HG03025 (cell line): ENCODE data around the gene YY1.
A peak's percentile ranks its signal among the peaks of the same experiment; 100 is the strongest.
"Not testable (repeated sequence)": the region's sequence is repeated elsewhere in the genome, so short reads cannot be mapped to it uniquely, and the experiment has no call there.

ENCODE experiments used
- ATAC-seq: cut with Tn5 transposase; IDR thresholded peaks from one replicate; pipeline ENCODE4 v1.9.1; 2021; ENCODE audit warnings: mild to moderate bottlenecking, moderate library complexity; ENCODE audit not compliant: unreplicated experiment, low FRiP score

Gene YY1

DNA sequence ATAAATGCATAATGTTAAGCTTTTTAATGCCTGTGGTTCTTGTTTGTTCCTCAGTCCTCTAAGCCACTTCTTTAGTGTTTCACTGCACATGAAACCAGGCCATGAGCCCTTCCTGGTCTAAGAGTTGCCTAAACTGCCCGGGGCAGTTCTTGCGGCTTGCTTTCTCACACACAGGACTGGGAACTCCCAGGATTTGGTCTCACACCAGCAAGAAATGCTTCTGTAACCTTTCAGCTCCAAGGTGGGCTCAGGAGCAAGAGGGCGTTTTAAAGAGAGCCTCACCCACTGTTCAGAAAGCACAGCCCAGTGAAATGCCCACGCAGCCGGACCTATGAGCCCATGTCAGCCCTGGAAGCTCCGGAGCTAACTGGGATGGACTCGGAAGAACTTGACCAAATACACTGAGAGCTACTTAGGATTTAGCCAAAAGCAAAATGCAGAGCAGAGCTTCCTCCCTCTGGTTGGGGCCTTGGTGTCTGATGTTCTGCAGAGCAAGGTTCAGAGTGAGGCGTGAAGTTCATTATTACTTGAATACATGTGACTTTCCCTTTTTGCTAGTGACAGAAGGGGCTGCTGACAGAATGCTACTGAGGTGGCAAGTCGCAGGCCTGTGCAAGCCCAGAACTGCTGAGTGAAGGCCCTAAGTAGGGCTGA, 43.9 kb downstream of the YY1 start:
- ATAC-seq: no peak

DNA sequence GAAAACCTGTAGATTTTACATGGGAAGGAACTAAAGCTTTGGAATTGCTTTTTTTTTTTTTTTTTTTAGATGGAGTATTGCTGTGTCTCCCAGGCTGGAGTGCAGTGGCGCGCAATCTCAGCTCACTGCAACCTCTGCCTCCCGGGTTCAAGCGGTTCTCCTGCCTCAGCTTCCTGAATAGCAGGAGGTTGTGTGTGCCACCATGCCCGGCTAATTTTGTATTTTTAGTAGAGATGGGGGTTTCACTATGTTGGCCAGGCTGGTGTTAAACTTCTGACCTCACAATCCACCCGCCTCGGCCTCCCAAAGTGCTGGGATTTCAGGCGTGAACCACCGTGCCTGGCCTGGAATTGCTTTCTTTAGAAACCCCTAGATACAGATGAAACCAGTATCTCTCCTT, 44.5 kb downstream of the YY1 start:
- ATAC-seq: not testable (repeated sequence)

DNA sequence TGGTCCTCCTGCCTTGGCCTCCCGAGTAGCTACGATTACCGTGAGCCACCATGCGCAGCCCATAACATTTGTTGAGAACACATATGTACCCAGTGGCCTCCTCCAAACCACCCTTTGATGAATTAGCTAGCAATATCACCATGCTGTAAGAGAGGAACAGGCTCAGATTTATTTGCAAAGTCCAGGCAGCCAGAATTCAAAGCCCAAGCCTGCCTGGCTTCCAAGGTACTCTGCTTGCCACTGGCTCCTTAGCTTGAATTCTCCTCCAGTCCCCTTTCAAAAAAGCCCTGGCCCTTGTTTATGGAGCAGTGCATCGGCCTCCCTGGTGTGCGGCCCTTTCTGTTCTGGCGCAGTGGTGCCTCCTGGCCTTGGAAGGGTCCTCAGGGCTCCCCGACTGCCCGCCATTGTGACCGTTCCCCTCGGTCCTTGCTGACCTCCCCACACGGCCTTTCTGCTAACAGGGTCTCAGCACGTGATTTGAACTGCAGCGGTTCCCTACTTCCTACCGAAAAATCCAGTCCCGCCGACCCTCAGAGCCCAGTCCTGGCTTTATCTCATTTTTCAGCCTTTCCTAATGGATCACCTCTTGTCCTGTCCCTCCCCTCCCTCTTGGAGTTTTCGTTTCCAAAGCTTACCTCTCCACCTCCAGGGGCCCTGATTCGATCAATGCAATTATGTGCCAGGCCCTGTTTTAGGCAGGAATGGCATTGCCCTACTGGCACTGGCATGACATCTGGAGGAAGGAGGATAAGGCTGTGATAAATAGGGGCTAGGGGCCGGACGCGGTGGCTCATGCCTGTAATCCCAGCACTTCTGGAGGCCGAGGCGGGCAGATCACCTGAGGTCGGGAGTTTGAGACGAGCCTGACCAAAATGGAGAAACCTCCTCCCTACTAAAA, 45.3 kb downstream of the YY1 start:
- ATAC-seq: no peak

DNA sequence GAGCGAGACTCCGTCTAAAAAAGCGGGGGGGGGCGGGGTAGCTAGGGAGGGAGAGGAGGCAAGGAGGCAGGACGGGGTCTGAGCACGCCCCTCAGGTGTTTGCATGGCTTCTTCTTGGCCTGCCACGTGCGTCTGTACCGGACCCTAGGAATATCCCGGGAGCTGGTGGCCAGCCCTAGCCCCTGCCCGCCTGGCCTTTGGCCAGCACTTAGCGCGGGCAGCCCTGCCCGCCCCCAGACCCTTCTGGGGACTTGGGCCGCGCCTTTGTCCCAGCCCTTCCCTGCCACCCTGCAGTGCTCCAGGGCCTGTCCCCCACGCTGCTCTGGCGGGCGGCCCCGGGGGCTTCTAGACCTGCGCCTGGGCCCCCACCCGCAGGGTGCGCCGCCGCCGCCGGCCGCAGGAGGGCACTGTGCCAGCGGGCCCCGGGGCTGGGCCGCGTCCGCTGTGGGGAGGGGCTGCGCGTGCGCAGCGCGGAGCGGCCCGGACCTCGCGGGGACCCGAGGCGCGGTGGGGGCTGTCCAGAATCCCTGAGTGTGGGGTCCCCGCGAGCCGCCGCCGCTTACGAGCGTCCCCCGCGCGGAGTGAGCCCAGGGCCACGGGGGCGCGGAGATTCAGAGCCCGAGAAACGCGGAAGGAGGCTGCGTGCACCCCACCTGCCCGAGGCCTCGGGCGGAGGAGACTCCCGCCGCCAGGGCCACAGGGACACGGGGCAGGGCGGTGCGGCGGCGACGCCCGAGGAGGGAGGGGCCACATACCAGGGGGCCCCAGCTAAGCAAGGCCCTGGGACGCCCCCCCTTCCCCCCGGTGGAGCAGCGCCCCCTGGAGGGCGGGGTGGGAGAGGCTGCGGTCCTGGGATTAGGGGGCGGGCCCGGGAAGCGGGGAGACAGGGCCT, 46.3 kb downstream of the YY1 start:
- peak; percentile 84 for ATAC-seq

DNA sequence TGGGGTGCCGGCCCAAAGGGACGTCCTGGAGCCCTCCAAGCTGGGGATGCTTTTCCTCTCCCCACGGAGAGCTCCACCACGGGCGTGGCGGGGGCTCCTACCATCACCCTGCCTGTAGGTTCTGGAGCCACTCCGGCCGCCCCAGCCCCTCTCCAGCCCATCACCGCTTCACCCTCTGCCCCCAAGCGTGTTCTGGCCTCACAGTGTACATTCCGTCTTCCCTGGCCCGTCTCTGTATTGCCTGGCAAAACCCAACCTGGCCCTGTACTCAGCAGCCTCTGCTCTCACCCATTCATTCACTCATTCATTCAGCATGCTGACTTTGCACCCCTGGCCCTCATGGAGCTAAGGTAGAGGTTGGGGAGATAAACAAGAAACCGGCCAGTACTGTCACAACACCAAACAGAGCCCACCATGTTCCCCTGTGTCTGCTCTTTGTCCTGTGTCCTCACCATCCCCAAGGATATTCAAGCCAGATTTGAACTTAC, 47.0 kb downstream of the YY1 start:
- ATAC-seq: no peak

DNA sequence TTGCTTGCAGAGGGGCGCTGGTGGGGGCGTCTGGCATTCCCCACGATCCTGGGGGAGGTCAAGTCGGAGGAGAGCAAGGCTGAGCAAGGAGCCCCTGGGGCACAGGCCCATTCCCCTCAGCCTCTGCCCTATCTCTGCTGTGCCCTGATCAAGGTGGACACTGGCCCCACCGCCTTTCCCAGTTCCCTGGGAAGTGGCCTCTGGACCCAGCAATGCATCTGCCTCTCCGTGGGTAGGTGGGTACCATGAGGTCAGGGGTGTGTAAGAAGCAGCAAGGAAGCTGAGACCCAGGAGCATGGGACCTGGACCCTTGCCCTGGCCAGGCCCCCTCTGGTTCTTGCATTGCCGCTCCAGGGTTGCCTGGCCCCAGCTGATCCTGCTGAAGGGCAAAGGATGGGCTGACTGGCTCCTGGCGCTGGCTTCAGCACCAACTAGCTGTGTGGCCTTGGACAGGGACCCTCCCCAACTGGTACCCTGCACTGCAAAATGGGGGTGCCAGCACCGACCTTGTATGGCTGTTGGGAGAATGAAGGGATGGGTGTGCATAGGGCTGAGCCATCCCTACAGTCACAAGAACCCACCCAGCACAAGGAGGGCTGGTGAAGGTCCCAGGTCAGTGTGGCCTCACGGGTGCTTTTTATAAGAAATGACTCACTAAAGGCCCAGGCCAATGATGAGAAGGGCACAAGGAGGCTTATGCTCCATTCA, 47.7 kb downstream of the YY1 start:
- no peak for ATAC-seq

DNA sequence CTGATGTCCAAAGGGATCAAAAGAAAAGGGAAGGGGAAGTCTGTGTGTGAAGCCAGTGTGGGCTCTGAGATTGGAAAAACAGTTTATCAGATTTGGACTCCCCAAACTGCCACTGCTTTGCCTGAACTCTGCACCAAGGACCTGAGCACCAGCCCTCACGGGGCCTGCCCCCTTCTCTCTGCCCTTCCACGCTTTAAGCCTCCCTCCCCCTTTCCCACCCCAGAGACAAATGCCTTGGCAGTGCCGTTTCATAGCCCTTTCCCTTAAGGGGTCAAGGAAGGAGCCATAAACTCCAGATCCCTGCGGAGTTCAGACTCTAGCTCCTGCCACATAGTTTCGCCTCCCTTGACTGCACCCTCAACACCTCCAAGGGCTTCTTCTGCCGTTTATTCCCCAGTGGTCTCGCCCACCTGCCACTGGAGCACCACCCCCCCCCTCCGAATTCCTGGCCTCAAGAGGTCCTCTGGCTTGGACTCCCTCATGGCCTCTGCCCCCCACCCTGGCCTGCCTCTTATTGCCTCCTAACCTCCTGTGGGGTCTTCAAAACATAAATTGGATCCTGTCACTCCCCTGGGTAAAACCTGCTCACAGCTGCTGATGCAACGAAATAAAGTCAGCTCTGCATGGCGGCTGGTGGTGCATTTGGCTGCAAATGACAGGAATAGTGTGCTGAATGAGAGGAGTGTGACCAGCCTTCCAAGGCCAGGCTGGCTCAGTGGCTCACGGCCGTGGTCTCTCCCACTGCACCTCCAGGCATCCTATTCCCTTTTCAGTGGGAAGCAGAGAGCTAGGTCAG, 48.5 kb downstream of the YY1 start:
- ATAC-seq: no peak

DNA sequence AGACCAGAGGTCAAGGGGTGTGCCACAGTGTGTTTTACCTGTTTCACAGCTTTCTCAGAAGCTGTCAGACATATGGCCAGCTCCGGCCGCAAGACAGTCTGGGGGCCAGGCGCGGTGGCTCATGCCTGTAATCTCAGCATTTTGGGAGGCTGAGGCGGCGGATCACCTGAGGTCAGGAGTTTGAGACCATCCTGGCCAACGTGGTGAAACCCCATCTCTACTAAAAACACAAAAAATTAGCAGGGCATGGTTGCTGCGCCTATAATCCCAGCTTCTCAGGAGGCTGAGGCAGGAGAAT, 49.0 kb downstream of the YY1 start:
- ATAC-seq: not testable (repeated sequence)

DNA sequence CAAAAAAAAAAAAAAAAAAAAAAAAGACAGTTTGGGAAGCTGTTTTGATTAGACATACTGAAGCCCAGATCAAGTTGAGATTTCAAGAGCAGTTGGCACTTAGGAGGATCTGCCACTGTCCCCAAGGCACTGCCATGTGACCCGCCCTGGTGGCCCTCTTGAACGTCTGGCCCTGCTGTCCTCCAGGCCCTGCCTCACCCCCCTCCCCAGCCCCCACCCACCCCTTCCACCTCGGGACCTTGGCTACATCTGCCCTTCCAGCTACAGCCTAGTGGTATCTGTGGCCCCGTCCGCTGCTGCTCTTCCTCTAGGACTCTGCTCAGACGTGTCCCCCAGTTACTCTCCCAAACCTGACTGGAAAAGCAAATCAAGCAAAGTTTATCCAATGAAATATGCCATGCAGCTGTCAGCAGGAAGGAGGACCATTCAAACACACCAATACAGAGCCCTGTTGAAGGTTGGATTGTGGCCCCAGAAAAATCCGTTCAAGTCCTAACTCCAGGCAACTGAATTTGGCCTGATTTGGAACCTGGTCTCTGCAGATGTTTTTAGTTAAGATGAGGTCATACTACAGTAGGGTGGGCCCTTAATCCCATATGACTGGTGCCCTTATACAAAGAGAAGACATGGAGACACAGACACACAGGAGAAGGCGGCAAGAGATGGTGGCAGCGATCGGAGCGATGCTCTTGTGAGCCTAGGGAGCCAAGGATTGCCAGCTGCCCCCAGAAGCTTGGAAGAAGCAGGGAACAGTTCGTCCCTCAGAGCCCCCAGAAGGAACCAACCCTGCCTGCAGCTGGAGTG, 49.6 kb downstream of the YY1 start:
- no peak for ATAC-seq

DNA sequence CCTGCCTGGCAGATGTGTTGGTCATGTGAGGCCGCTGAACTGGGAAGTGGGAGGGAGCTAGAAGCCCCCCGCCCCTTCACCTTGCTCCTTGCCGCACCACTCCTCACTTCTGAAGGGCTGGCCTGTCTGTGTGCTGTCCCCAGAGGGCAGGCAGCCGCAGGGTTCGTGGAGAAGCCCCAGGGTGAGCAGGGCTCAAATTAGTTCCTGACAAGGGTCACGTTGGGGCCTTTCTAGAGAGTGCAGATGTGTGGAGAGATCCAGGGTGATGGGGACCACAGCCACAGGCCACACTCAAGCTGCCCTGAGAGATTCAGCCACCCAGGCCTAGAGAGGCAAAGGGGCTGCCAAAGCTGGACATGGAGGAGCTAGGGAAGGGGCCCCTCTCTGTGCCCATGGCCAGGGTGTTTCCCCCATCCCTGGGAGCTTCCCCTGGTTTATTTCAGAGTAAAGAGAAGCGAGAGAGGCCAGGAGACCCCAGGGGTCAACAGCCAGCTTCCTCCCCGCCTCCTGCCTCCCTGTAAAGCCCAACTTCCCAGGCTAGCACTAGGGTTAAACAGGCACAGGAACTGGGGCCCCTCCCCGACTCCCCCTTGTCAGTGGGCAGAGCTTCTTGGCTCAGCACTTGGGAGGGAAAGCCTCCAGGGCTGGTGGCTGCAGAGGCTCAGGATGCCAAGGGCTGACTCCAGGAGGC, 51.1 kb downstream of the YY1 start:
- ATAC-seq: no peak

DNA sequence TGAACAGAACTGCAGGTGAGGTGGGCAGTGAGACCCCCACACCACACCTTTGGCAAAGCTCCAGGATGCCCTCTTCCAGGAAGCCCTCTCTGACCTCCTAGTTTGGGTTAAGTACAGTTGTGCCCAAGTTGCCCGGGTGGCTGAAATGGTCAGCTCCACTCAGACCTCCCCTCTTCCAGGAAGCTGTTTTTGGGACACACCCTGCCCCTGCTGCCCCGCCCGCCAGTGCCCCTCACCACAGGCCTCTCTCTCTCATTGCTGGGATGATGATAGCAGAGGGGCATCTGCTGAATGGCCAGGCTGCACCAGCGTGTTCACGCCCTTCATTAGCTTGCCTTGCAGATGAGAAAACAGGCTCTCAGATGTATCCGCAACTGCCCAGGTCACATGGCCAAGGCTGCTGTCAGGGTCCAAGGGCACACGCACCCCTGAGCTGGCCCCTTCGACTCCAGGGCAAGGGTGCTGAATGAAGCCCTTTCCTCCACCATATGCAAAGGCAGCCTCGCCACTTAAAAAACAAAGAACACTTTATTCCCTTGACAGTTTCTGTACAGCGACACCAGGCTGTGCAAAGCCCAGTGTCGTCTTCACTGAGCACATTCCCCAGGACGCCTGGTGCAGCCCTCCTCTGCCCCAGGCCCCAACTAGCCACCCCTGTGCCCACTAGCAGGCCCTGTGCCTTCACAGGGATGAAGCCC, 51.8 kb downstream of the YY1 start:
- ATAC-seq: no peak

DNA sequence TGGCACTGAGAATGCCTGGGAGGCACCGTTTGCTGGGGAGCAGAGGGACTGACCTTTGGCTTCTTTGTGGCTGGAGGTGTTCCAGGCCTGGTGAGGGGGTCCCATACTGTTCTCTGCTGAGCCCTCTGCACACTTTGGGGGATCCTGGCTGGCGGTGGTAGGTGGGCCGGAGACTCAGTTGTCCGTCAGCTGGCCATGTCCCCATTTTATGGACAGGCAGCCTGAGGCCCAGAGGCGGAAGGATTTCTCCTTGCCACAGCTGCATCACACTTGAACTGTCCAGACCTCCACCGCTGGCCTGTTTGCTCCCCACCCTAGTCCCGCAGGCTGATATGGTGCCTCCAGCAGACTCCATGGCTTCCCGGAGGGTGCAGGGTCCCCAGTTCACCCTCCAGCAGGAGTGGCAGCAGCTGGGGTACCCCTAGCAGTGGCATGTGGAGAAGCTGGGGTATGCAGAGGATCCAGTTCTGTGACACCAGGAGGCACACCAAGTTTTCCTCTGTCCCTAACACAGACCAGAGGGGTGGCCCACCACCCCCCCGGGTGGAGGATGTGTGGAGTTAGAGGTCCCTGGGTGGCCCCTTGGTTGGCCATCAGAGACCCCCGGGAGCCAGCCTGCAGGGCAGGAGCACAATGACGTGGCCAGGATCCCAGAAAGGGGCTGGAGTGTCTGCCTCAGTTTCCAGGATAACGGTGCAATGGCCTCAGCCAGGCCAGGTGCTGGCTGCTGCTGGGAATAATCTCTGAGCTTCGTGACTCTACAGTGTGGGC, 52.5 kb downstream of the YY1 start:
- ATAC-seq: no peak

DNA sequence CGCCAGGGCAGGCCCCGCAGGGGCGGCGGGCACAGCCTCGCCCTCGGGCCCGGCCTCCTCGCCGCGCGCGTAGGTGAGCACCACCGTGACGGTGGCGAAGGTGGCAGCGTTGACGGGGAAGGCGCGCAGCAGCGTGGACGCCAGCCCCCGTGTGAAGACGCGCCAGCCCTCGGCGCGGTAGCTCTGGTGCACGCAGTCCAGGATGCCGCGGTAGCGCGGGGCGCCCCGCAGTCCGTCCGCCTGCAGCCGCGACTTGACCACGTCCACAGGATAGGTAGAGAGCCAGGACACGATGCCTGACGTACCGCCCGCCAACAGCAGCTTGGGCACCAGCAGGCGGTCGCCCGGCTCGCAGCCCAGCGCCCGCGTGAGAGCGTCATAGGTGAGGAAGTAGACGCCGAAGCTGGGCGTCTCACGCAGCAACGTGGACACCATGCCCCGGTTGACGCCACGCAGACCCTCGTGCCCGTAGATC, 53.4 kb downstream of the YY1 start:
- no peak for ATAC-seq

DNA sequence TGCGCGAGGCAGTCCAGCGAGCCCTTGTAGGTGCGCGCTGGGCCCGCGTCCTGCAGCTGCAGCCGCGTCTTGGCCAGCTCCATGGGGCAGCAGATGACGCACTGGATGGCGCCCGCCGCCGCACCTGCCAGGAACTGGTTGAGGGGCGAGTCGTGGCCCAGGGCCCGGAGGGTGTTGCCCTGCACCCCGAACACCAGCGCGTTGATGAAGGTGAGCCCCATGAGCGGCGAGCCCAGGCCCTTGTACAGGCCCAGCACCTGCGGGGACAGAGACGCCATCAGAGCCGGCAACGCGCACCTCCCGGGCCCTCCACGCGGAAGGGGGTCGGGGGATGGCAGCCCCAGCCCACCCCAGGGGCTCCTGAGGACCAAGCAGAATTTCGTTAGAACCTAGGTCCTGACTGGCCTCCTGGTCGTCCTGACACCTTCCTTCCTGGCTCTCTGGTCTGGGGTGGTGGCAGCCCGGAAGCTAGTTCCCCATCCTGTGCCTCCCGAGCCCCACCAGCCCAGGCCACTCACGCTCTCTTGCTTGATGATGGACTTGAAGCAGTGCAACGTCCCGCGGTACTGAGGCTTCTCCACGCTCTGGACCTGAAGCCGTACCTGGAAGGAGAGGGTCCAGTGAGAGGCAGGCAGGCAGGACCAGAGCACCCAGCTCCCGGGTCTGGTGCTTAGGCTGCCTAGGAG, 54.0 kb downstream of the YY1 start:
- no peak for ATAC-seq

DNA sequence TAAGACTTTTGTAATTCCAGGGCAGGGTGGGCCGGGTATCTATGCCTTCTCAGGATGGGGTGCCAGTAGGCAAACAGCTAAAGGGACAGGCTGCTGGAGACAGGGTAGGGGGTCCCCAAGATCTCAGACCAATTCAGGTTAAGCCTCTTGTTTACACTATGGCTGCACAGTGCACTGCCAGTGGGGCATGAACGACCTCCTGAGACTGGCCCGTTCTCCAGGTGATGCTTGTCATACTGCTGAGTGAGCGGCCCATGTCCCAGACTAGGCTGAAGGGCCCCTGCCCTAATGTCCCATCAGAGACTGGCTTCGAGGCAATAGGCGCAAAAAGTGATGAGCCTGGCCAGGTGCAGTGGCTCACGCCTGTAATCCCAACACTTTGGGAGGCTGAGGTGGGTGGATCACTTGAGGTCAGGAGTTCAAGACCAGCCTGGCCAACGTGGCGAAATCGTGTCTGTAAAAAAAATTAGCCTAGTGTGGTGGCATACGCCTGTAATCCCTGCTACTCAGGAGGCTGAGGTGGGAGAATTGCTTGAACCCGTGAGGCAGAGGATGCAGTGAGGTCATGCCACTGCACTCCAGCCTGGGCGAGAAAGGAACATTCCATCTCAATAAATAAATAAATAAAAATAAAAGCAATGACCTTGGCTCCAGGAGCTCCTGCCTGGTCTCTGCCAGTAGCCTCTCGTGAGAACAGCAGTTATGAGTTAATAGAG, 54.7 kb downstream of the YY1 start:
- no peak for ATAC-seq
